Epidermal melanocyte (primary cell): ENCODE results near the gene DNM2.

Experiments used
- DNase-seq: peaks from one replicate; pipeline ENCODE4 v3.0.0; 2011; ENCODE audit warnings: low spot score; ENCODE audit not compliant: insufficient read length

Gene DNM2

DNA sequence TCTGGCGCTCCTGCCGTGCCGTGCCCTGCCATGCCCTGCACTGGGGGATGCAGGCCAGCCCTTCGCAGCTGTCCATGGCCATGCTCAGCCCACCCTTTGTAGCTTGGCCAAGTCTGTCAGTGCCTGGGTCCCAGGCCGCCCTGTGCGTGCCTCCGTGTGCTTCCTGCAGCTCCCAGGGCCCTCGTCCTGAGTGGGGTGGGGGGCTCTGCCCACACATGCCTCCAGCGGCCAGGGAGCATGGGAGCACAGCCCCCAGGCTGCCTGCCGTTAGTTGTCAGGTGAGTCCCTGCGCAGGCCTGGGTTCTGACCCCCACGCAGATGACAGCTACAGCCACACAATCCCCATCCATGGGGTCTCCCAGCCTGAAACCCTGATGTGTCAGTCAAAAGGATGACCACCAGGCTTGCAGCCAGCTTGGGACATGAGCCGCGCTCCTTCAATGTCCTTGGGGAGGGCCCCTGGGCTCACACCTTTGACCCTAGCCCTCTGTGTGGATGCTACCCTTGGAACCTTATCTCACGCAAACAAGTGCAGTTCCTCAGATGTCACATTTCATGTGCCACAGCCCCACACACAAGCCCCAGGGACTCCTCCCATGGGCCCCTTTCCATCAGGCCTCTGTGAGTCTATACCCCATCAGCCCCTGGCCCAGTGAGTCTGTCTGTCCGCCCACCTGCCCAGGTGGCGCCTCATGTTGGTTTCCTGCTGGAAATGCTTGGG lies 93.7 kb downstream of the DNM2 start:
- DNase-seq, result no peak

DNA sequence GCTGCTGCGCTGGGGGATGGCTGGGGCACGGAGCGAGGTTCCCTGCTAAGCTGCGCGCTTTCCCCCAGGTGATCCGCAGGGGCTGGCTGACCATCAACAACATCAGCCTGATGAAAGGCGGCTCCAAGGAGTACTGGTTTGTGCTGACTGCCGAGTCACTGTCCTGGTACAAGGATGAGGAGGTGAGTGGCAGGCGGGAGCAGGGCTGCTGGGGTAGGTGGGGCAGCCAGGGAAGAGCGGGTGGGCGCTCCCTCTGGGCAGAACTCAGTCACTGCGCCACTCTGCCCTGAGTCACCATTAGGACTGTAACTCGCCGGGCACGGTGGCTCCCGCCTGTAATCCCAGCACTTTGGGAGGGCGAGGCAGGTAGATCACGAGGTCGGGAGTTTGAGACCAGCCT lies 94.3 kb downstream of the DNM2 start:
- DNase-seq, result no peak

DNA sequence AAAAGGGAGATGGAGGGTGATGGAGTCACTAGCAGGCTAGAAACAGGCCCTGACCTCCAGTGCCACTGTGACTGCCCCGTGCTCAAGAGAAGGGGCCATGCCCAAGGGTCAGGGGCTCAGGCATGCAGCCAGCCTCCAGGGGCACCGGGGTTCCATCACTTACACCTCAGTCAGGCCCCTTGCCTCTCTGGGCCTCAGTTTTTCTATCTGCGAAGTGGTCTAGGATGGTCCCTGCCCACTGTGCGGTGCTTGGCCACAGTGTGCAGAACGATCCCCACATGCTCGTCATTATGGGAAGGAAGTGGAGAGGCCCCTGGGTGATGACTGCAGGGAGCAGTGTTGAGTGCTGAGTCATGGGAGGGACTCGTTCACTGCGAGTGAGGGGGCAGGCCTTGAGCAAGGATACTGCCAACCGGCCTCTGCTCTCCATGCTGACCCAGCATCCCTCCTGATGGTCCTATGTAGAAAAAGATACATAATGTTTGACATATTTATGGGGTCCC lies 95.1 kb downstream of the DNM2 start:
- no peak for DNase-seq

DNA sequence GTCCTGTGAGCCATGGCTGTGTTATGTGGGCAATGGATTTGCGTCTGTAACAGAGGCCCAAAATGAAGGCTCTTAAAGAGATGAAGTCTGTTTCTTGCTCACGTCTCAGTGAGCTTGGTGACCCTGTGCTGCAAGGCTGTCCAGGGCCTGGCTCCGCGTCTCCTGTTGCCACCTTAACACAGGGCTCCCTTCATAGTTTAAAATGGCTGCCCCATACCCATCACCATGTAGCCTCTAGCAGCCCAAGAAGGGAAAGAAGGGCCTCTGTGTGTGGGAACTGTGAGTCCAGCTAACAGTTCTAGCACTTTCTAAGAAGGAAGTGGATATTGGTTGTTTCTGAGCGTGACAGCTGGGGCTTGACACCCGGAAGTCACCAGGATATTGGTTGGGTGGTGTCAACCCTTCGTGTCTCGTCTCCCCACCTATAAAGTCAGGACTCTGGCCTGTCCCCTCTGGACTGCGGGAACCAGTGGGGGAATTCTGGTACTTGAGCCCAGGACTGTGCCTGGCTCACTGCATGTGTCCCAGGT lies 97.2 kb downstream of the DNM2 start:
- DNase-seq, result no peak

DNA sequence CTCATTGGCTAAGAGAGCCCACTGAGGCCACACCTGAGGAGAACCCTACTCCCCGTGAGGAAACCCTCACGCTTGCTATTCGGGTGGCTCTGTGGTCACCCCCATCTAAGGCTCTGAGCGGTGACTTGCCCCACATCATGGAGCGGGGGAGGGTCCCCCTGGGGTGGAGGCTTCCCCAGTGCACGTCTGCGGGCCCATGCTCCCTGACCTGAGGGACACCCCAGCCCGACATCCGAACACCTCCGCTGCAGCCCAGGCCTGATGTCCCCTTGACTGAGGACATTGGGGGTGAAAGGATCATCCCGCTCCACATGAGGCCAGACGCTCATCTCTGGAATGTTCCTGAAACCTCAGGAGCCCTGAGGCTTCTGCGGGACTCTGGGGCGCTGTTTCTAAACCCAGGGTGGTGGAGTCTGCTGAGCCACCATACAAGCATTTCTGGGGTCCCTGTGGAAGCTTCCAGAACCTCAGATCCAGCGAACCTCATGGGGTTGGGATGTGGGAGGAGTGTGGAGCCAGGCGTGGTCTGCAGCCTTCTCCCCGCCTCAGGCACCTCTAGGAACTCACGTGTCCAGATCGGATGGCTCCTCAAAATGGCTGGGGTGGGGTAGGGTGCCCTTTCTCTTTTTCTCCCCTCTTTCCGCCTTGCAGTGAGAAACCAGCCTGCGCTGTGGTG lies 98.2 kb downstream of the DNM2 start:
- DNase-seq, result no peak

DNA sequence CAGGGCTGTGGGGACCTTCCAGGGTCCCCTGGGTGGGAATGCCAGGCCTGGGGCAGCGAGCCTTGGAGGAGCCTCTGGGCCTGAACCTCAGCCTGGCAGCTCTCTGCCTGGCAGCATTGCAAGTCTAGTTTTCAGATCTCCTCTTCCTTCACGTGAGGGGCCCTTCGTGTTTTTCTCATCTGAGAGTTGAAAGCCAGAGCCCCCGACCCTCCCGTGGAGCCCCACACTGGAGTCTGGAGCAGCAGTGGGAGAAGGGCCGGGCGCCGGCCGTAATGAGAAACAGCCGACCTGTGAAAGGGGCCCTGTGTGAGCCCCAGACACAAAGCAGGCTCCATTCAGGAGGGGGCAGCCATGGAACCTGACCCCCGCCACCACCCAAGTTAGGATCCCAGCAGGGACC lies 98.8 kb downstream of the DNM2 start:
- no peak for DNase-seq

DNA sequence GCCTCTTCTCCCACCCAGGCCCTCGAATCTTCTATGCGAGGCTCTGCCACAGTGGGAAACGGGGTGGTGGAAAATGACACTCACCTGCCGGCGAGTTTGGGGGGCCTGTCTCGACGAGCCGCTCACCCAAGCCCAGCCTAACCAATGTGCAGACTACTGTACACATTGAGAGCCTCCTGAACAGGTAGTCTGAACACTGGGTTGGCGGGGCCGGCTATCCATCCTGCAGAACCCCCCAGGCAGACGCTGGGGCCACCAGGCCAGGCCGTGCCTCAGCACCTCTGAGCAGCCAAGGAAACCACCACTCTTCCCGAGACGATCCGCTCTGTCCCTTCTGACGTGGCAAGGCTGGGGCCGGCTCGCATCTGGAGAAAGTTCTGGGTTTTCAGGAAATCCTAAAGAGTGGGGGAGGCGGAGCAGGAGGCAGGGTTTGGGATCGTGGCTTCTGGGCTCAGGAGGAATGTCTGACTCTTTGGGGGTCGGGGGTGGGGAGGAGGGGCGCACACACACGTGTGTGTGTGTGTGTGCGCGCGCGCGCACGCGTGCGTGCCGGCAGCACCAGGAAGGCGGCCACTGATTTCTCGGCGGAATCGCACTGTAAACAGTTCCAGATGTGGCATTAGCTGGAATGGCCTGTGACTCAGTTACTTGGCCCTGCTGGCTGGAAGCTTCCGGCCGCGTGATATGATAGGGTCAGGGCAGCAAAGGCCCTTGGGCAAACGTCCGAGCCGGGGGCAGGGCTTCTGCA lies 99.6 kb downstream of the DNM2 start:
- DNase-seq, result peak; percentile 73

DNA sequence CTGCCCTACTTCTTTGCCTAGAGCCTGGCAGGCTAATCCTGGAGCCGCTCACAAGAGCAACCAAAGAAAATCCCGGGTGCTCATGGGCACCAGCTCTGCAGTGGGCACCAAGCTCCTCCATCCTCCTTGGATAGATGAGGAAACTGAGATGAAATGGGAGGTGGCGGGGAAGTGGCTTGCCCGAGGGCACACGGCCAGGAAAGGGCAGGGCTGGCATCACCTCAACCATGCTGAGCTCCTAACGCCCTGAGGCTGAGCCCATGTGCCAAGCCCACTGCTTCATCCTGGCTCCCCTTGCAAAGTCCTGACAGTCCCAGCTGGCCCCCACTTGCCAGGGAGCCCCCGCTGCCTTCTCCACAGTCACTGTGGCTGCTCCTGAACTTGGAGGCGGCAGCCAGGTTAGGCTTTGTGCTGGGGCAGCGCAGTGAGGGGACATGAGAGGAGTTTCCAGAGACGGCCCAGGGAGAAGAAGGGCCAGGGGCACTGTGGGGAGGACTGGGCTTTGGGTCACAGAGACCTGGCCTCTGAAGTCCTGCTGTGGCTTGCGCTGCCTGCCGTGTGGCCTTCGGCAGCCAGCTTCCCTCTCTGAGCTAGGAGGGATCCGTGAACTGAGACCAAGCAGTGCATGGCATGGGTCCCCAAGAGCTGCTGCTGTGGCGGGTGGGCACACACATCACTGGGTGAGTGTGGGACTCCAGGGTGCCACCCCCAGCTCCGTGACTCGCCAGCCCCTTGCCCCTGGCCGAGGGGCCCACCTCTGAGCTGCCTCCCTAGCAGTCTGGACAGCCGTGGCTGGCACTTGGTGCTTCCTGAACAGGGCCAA lies 100.6 kb downstream of the DNM2 start:
- DNase-seq, result no peak

DNA sequence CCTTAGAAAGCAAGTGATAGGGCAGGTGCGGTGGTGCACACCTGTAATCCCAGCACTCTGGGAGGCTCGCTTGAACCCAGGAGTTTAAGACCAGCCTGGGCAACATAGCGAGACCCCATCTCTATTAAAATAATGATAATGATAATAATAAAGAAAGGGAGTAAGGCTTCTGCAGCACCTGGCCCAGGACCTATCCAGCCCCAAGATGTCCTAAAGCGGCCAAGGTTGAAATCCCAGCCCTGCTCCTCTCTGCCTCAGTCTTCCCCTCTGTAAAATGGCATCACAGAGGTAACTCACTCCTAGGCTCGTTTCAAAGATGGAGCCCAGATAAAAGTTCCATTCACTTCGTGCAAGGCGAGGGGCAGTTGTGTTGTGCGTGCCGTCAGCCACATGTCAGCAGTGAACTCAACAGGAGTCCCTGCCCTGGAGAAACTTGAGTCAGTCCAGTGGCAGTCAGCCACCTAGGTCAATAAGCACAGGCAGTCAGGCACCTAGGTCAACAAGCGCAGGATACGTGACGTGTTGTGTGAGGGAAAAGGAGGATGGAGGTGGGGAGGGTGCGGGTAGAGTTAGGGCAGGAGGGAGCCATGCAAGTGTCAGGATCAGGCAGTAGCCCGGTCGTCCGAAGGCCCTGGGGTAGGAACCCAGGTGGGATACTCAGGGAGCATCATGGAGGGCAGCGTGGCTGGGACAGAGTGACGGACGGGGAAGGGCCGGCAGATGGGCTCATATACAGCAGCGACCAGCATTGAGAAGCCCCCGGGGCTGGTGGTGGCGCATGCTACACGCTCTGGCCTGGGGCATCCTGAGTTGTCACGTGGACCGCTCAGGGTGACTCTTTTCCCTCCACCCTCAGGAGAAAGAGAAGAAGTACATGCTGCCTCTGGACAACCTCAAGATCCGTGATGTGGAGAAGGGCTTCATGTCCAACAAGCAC lies 101.5 kb downstream of the DNM2 start:
- DNase-seq, result no peak

DNA sequence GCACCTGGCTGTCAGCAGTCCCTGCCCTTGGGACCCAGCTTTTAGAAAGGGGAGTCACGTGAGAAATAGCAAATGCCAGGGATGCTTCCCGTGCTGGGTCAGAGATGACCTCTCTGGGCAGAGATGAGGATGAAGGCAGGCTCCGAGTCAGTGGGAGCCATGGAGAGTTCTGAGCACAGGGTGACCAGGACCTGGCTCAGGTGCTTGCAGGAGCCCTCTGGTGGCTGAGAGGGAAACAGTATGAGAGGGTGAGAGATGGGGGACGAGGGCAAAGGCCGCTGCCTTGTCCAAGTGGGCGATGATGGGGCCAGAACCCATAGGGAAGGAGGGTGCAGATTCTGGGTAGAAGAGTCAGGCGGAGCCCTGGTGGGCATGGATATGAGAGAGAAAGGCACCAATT lies 102.3 kb downstream of the DNM2 start:
- DNase-seq, result no peak

DNA sequence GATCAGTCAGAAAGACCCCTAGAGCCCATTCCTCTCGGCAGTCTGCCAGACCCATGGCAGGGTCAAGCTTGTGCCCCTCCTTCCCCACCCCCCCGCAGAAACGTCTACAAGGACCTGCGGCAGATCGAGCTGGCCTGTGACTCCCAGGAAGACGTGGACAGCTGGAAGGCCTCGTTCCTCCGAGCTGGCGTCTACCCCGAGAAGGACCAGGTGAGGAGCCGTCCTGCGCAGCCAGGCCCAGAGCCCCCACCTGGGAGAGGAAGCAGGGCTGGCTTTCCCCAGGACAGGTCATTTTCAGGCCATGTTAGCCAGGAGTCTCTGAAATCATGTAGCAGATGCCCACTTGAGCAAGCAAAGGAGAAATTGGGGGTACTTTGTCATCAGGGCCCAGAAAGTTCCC lies 105.8 kb downstream of the DNM2 start:
- DNase-seq, result no peak

DNA sequence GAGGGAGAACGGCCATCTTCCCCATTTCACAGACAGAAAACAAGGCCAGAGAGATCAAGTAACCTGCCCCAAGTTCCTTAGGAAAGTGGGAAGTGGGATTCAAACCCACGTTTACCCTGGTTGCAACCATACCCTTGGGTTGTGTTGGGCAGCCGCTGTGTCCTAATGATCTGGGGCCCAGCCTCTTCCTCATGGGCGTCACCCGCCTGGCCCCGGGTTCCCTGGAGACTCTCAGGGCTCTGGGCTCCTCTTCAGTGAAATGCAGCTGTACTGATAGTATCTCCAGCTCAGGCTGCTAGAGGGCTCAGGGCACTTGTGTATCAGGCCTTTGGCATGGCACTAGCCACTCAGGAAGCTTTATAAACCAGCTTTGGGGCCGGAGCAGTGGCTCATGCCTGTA lies 108.4 kb downstream of the DNM2 start:
- DNase-seq, result no peak

DNA sequence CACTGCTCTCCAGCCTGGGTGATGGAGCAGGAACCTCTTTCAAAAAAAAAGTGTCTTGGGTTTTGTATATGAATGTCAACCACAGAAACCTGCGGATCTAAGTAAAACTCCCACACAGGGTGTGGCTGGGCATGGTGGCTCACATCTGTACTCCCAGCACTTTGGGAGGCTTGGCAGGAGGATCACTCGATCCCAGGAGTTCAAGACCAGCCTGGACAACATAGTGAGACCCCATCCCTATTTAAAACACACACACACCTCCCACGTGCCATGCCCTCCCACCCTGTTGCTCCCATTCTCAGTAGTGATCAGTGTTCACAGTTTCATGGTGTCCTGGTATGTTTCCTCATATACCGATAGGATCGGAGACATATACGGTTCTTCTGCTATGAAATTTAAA lies 109.0 kb downstream of the DNM2 start:
- DNase-seq, result no peak

DNA sequence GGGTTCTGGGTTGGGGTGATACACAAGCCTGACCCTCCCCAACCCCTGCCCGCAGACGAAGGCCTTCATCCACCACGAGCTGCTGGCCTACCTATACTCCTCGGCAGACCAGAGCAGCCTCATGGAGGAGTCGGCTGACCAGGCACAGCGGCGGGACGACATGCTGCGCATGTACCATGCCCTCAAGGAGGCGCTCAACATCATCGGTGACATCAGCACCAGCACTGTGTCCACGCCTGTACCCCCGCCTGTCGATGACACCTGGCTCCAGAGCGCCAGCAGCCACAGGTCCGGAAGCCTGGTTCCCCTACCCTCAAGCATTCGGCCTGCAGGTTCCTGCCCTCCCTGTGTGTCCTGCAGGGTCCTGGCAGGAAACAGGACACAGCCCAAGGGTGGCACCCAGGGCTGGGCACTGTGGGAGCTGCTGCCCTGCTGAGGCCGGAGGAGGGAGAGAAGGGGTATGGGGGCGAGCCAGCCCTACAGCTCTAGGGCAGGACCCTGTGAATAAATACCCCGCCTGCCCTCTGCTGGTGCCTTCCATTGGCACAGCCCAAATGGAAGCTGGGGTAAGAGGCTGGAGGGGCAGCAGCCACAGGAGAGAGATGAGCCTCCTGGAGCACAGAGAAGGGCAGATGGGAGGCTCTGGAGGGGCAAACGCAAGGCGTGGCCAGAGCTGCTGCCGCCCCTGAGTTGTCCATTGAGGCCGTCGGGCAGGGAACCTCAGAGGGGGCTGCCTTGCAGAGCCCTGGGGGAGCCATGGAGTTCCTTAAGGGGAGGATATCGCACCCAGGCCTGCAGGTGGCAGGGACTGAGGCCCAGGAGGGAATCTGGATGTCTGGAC lies 111.3 kb downstream of the DNM2 start:
- no peak for DNase-seq

DNA sequence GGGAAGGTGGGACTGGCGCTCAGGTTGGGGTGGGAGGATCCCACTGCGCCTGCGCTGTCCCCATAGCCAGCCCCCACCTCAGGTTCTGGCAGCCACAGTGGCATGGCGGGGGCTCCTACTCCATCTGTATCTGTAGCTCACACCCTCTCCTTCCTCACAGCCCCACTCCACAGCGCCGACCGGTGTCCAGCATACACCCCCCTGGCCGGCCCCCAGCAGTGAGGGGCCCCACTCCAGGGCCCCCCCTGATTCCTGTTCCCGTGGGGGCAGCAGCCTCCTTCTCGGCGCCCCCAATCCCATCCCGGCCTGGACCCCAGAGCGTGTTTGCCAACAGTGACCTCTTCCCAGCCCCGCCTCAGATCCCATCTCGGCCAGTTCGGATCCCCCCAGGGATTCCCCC lies 112.1 kb downstream of the DNM2 start:
- DNase-seq, result no peak

DNA sequence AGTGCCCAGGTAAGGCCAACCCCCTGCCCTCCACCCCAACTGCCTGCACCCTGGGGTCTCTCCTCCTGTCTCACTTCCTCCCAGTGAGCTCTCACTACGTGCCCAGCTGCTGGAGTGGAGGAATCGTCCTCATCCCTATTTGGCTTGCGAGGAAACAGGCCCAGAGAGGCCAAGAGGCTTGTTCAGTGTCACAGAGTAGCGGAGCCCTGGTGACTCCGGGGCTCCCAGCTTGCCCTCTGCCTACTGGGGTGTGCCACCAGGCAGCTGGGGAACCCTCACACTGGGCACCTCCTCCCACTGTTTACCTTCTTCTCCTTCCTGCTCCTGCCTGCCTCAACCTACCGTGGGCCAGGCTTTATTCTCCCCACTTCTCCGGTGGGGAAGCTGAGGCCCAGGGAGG lies 112.5 kb downstream of the DNM2 start:
- no peak for DNase-seq

DNA sequence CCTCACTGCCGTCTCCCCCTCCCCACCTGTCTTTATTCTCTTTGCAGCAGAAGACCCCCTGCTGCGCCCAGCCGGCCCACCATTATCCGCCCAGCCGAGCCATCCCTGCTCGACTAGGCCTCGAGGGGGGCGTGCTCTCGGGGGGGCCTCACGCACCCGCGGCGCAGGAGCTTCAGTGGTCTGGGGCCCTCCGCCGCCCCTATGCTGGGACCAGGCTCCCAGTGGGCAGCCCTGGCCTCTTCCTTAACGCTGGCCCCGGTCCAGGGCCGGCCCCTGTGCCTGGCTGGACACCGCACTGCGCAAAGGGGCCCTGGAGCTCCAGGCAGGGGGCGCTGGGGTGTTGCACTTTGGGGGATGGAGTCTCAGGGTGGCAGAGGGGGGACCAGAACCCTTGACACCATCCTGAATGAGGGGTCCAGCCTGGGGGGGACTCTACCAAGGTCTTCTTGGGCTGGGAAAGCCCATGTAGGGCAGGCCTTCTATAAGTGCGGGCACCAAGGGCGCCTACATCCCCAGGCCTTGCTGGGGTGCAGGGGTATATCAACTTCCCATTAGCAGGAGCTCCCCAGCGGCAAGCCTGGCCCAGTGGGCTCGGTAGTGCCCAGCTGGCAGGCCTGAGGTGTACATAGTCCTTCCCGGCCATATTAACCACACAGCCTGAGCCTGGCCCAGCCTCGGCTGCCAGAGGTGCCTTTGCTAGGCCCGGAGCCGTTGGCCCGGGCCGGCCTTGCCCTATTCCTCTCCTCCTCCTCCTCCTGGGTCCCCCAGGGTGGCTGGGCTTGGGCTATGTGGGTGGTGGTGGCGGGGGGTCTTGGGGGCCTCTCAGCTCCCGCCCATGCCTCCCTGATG lies 113.3 kb downstream of the DNM2 start:
- no peak for DNase-seq
